Activated CD4-positive, alpha-beta T cell treated with anti-CD3 and anti-CD28 coated beads for 36 hours (primary cell): ENCODE results near the gene DPPA3. TPM values are rescaled to one million over a fixed set of nuclear protein-coding genes. Genes with fewer than 3 reads are reported as not detected.

Experiments
- ATAC-seq: fragments of 200-7000 bp; cut with Tn5 transposase; one replicate; pipeline ENCODE4 v1.10.0; 2021; ENCODE audit warnings: mild to moderate bottlenecking, moderate library complexity
- CTCF ChIA-PET: fragments of 350-600 bp; sonication (Branson Sonifier 250); formaldehyde crosslinking; loops from one replicate; lab custom pipeline; 2021; ENCODE audit warnings: antibody characterized with exemption; lab: Charles Lee
- POLR2A ChIA-PET: fragments of 350-600 bp; sonication (Branson Sonifier 250); formaldehyde crosslinking; loops from one replicate; lab custom pipeline; 2021; ENCODE audit warnings: antibody characterized with exemption, inconsistent platforms; lab: Charles Lee
- DNase-seq: peaks from one replicate; pipeline ENCODE4 v3.0.0-alpha.2; 2020
- H3K27ac Mint-ChIP-seq: one replicate; pipeline ENCODE4 v1.8.0; 2021; ENCODE audit warnings: mixed read lengths
- H3K27me3 Mint-ChIP-seq: one replicate; pipeline ENCODE4 v1.8.0; 2021; ENCODE audit warnings: mixed read lengths
- H3K36me3 Mint-ChIP-seq: one replicate; pipeline ENCODE4 v1.8.0; 2021; ENCODE audit warnings: low read depth, mixed read lengths
- H3K4me1 Mint-ChIP-seq: one replicate; pipeline ENCODE4 v1.8.0; 2021; ENCODE audit warnings: mixed read lengths
- H3K4me3 Mint-ChIP-seq: one replicate; pipeline ENCODE4 v1.8.0; 2021; ENCODE audit warnings: mild to moderate bottlenecking, moderate library complexity, mixed read lengths
- H3K9me3 Mint-ChIP-seq: one replicate; pipeline ENCODE4 v1.8.0; 2021; ENCODE audit warnings: low read depth, mixed read lengths
- intact Hi-C, 2 experiments: fragments of 100-400 bp; cut with DNase I in 1 of 2; cut with micrococcal nuclease in 1 of 2; formaldehyde crosslinking; loops; one replicate each; pipeline versions ENCODE4 v1.14.2 to v1.15.1; 2022 to 2024; cut with DNase I, micrococcal nuclease
- total RNA-seq, 2 experiments: library from RNA; stranded (reverse); gene quantifications; one replicate each; pipeline ENCODE4 v1.2.3, GENCODE V29; 2021

DPPA3 gene
- total RNA-seq, 2 experiments from 2014 or later, result not detected

- no peaks in the 10 kb centered on the region for H3K9me3 Mint-ChIP-seq
- H3K36me3 Mint-ChIP-seq, result no peaks in the 10 kb centered on the region
- DNase-seq, result no peak
- no peak for ATAC-seq
- POLR2A ChIA-PET, result no interaction called here
- H3K4me1 Mint-ChIP-seq, result peaks cover 2% of the 10 kb centered on the region
- peaks cover 2% of the 10 kb centered on the region for H3K27me3 Mint-ChIP-seq
- intact Hi-C loops, result no loop called here
- H3K27ac Mint-ChIP-seq, result no peak overlapping the region
- CTCF ChIA-PET, result interaction anchor here (0.5 kb wide), 2 partner anchors 46 to 111 kb away, joined by 3 read pairs; no protein-coding TSS in a partner anchor
- H3K4me3 Mint-ChIP-seq, result no peak overlapping the region
Measured at GRCh38 chr12:7694556-7695236, 16.5 kb upstream of the DPPA3 start.

- Mint-ChIP-seq H3K4me1 (peaks cover 2% of the 10 kb centered on the region), H3K27me3 (peaks cover 2% of the 10 kb centered on the region), H3K4me3 (no peak overlapping the region), H3K27ac (no peak overlapping the region), H3K9me3 (no peaks in the 10 kb centered on the region), H3K36me3 (no peaks in the 10 kb centered on the region)
- ATAC-seq, result no peak
- POLR2A ChIA-PET, result no interaction called here
- intact Hi-C loops, result no loop called here
- DNase-seq, result no peak
- CTCF ChIA-PET, result interaction anchor here (0.5 to 1.1 kb wide), 2 partner anchors 46 to 113 kb away, joined by 3 read pairs; no protein-coding TSS in a partner anchor
Measured at GRCh38 chr12:7695237-7695560, 16.0 kb upstream of the DPPA3 start.

GRCh38 chr12:7695566-7696197 lies 15.6 kb upstream of the DPPA3 start, which contains the start of gene GDF3:
TSS of gene GDF3 (minus strand) at chr12:7695775. CDS start at chr12:7695728, 47 bp downstream.
- Mint-ChIP-seq H3K27me3 (peaks cover 2% of the 10 kb centered on the region), H3K4me1 (peaks cover 2% of the 10 kb centered on the region), H3K9me3 (no peaks in the 10 kb centered on the region), H3K36me3 (no peaks in the 10 kb centered on the region), H3K27ac (no peak within 1 kb of the TSS), H3K4me3 (no peak within 1 kb of the TSS)
- ATAC-seq (no peak), DNase-seq (no peak)
- intact Hi-C loops, result no loop called here
- ChIA-PET CTCF (interaction anchor here (1.1 kb wide), 1 partner anchor 112 kb away, joined by 3 read pairs; no protein-coding TSS in a partner anchor), POLR2A (no interaction called here)

DNA sequence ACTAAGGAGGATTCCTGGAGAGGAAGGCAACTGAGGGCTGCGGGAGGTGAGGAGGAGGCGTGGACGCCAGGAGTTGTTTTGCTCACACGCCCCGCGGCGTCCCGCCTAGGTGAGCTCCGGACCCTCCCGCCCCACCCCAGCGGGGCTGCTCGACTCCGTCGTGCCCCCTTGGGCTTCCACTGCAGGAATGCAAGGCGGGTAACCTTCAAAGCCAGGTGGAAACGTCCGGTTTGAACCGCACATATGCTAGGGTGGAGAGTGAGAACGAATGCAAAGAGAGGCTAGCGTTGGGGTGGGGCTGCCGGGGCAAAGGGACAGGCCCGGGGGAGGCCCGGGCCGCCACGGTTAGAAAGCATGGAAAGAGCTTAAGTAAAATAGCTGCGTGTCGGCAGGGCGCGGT lies 5.4 kb upstream of the DPPA3 start:
- ChIA-PET CTCF (interaction anchor here (0.6 kb wide), 1 partner anchor 88 kb away, joined by 3 read pairs; no protein-coding TSS in a partner anchor), POLR2A (no interaction called here)
- intact Hi-C loops, result no loop called here
- H3K27ac Mint-ChIP-seq, result no peak overlapping the region
- no peak for ATAC-seq
- H3K36me3 Mint-ChIP-seq, result no peaks in the 10 kb centered on the region
- H3K9me3 Mint-ChIP-seq, result no peaks in the 10 kb centered on the region
- H3K4me1 Mint-ChIP-seq, result no peaks in the 10 kb centered on the region
- DNase-seq, result no peak
- H3K4me3 Mint-ChIP-seq, result no peak overlapping the region
- H3K27me3 Mint-ChIP-seq, result no peaks in the 10 kb centered on the region

- H3K4me3 Mint-ChIP-seq, result no peak overlapping the region
- ChIA-PET POLR2A (no interaction called here), CTCF (interaction anchor here (0.6 kb wide), 1 partner anchor 49 kb away, joined by 3 read pairs; no protein-coding TSS in a partner anchor)
- ATAC-seq (no peak), DNase-seq (no peak)
- H3K27ac Mint-ChIP-seq, result no peak overlapping the region
- H3K9me3 Mint-ChIP-seq, result no peaks in the 10 kb centered on the region
- no peaks in the 10 kb centered on the region for H3K36me3 Mint-ChIP-seq
- no peaks in the 10 kb centered on the region for H3K4me1 Mint-ChIP-seq
- H3K27me3 Mint-ChIP-seq, result no peaks in the 10 kb centered on the region
- intact Hi-C loops, result no loop called here
Measured at GRCh38 chr12:7709969-7710675, 1.1 kb upstream of the DPPA3 start.

DNA sequence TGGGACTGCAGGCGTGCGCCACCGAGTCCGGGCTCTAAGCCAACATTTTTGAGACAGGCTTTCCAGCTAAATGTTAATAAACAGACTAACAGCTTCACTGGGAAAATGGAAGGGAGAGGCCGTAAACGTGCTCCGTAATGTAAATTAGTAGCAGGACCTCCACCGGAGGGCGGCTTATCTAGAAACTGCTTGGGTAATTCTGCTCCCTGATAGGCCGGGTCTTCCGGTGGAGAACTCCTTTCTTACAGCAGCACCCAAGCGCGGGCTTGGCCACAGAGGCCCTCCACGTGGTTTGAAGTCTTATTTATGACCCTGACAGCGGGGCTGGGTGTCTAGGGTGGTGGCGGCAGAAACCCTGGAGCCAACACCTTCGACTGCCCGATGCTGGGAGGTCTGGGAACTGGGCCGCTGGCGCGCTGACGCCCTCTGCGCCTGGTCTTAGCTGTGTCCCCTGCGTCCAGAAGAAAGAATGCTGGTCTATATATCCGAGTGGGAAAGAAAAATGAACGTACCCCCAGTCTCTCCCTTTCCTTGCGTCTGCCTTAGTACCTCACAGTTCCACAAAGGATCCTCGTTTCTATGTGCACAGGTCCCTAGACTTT lies 1.7 kb downstream of the DPPA3 start:
- CTCF ChIA-PET, result interaction anchor here (0.7 kb wide), 1 partner anchor 11 kb away, joined by 3 read pairs; no protein-coding TSS in a partner anchor
- ATAC-seq, result no peak
- H3K9me3 Mint-ChIP-seq, result no peaks in the 10 kb centered on the region
- no peak overlapping the region for H3K4me3 Mint-ChIP-seq
- no peak overlapping the region for H3K27ac Mint-ChIP-seq
- POLR2A ChIA-PET, result no interaction called here
- no peaks in the 10 kb centered on the region for H3K4me1 Mint-ChIP-seq
- H3K27me3 Mint-ChIP-seq, result peaks cover 2% of the 10 kb centered on the region
- DNase-seq, result no peak
- intact Hi-C loops, result no loop called here
- H3K36me3 Mint-ChIP-seq, result no peaks in the 10 kb centered on the region

- ATAC-seq, result no peak
- ChIA-PET CTCF (interaction anchor here (0.6 to 0.9 kb wide), 2 partner anchors 10 to 139 kb away, joined by 3 read pairs; no protein-coding TSS in a partner anchor), POLR2A (interaction anchor here (0.6 kb wide), 1 partner anchor 23 kb away, joined by 4 read pairs; no protein-coding TSS in a partner anchor)
- Mint-ChIP-seq H3K27ac (no peak overlapping the region), H3K9me3 (no peaks in the 10 kb centered on the region), H3K36me3 (no peaks in the 10 kb centered on the region), H3K4me3 (no peak overlapping the region), H3K4me1 (no peaks in the 10 kb centered on the region), H3K27me3 (peaks cover 4% of the 10 kb centered on the region)
- intact Hi-C loops, result no loop called here
- DNase-seq, result no peak
Measured at GRCh38 chr12:7716381-7716780, 5.1 kb downstream of the DPPA3 start.

DNA sequence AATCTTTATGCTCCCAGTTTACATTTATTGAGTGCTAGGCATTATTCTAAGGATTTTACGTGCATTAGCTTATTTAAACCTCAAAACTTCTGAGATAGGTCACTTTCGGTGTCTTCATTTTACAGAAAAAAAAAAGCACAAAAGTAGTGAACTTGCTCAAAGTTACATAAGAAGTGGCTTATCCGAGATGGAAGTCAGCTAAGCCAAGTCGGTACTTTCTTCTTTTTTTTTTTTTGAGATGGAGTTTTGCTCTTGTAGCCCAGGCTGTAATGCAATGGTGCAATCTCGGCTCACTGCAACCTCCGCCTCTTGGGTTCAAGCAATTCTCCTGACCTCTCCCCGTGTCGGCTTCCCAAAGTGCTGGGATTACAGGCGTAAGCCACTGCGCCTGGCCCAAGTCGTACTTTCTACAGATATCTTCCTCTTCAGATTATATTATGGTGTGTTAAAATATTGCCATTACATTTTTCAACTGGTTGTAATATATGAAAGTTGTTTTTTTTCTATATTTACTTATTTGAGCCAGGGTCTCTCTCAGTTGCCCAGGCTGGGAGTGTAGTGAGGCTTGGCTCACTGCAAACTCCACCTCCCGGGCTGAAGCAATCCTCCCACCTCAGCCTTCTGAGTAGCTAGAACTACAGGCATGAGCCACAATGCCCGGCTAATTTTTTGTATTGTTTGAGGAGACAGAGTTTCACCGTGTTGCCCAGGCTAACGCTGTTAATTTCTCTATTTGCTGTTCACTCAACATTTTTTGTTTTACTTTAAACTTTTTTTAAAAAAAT lies 8.9 kb downstream of the DPPA3 start:
- Mint-ChIP-seq H3K4me1 (no peaks in the 10 kb centered on the region), H3K36me3 (no peaks in the 10 kb centered on the region), H3K9me3 (no peaks in the 10 kb centered on the region), H3K27ac (no peak overlapping the region), H3K4me3 (no peak overlapping the region), H3K27me3 (peaks cover 6% of the 10 kb centered on the region)
- intact Hi-C loops, result no loop called here
- POLR2A ChIA-PET, result no interaction called here
- no peak for DNase-seq
- CTCF ChIA-PET, result no interaction called here
- ATAC-seq, result no peak

DNA sequence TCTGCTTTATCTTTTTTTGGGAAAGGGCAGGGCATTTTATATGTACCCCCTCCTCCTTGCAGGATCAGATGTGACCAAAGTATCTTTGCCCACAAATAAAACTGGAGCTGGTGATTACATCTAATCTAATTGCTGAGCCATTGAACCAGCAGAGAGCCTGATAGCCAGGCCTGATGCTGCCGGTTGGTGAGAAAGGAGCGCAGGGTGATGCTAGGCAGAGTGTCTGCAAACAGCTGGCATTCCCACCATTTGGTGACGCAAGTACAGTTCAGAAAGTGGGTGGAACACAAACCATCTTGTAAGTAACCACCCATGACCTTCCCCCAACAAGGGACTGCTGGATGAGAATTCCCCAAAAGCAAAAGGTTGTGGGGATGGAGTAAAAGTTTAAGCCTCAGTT lies 12.7 kb downstream of the DPPA3 start:
- DNase-seq (no peak), ATAC-seq (no peak)
- no peaks in the 10 kb centered on the region for H3K36me3 Mint-ChIP-seq
- peaks cover 2% of the 10 kb centered on the region for H3K27me3 Mint-ChIP-seq
- H3K4me1 Mint-ChIP-seq, result no peaks in the 10 kb centered on the region
- CTCF ChIA-PET, result interaction anchor here (0.8 to 1.0 kb wide), 2 partner anchors 19 to 53 kb away, joined by 3 read pairs; no protein-coding TSS in a partner anchor
- H3K27ac Mint-ChIP-seq, result no peak overlapping the region
- H3K4me3 Mint-ChIP-seq, result no peak overlapping the region
- no peaks in the 10 kb centered on the region for H3K9me3 Mint-ChIP-seq
- intact Hi-C loops, result no loop called here
- POLR2A ChIA-PET, result interaction anchor here (0.7 kb wide), 1 partner anchor 15 kb away, joined by 3 read pairs; no protein-coding TSS in a partner anchor

GRCh38 chr12:7729746-7730145 lies 18.5 kb downstream of the DPPA3 start:
- POLR2A ChIA-PET, result no interaction called here
- intact Hi-C loops, result no loop called here
- no peak for DNase-seq

More at GRCh38 chr12:7729746-7730145, 18.5 kb downstream of the DPPA3 start:
- H3K4me1 Mint-ChIP-seq, result no peaks in the 10 kb centered on the region
- H3K36me3 Mint-ChIP-seq, result no peaks in the 10 kb centered on the region
- H3K27ac Mint-ChIP-seq, result no peak overlapping the region
- H3K27me3 Mint-ChIP-seq, result no peaks in the 10 kb centered on the region
- no peaks in the 10 kb centered on the region for H3K9me3 Mint-ChIP-seq
- no peak for ATAC-seq
- CTCF ChIA-PET, result no interaction called here
- no peak overlapping the region for H3K4me3 Mint-ChIP-seq
